Medulla oblongata (tissue), 1 donor: Measurements from ENCODE around the gene ARHGAP40.

ENCODE experiments used
- DNase-seq: peaks from one replicate; pipeline ENCODE4 v3.0.0-alpha.2; 2015; ENCODE audit errors: extremely low spot score

The ARHGAP40 gene

GRCh38 chr20:38617011-38617829, 15.6 kb downstream of the ARHGAP40 start:
- DNase-seq, result no peak

- no peak for DNase-seq
Measured at GRCh38 chr20:38617830-38618196, 16.2 kb downstream of the ARHGAP40 start.

GRCh38 chr20:38620441-38620840, 18.8 kb downstream of the ARHGAP40 start:
- DNase-seq, result no peak

- no peak for DNase-seq
Measured at GRCh38 chr20:38623061-38623460, 21.5 kb downstream of the ARHGAP40 start.

- no peak for DNase-seq
Measured at GRCh38 chr20:38624084-38624483, 22.5 kb downstream of the ARHGAP40 start.

GRCh38 chr20:38625896-38626295, 24.3 kb downstream of the ARHGAP40 start:
- DNase-seq, result no peak

- no peak for DNase-seq
Measured at GRCh38 chr20:38626921-38627659, 25.5 kb downstream of the ARHGAP40 start.

- no peak for DNase-seq
Measured at GRCh38 chr20:38628580-38629470, 27.2 kb downstream of the ARHGAP40 start.

GRCh38 chr20:38629979-38630378, 28.4 kb downstream of the ARHGAP40 start:
- no peak for DNase-seq

- no peak for DNase-seq
Measured at GRCh38 chr20:38630727-38631126, 29.1 kb downstream of the ARHGAP40 start.

GRCh38 chr20:38631155-38632022, 29.8 kb downstream of the ARHGAP40 start:
- no peak for DNase-seq

- DNase-seq, result peak; percentile 27
Measured at GRCh38 chr20:38633577-38634093, 32.0 kb downstream of the ARHGAP40 start.

- DNase-seq, result no peak
Measured at GRCh38 chr20:38635721-38636288, 34.2 kb downstream of the ARHGAP40 start.

- DNase-seq, result no peak
Measured at GRCh38 chr20:38640521-38640920, 38.9 kb downstream of the ARHGAP40 start.

GRCh38 chr20:38642498-38642897, 40.9 kb downstream of the ARHGAP40 start:
- no peak for DNase-seq

- DNase-seq, result no peak
Measured at GRCh38 chr20:38644588-38645260, 43.1 kb downstream of the ARHGAP40 start.

GRCh38 chr20:38645351-38645750, 43.7 kb downstream of the ARHGAP40 start:
- no peak for DNase-seq

GRCh38 chr20:38645980-38646858, 44.6 kb downstream of the ARHGAP40 start:
- peak; percentile 76 for DNase-seq
